ENCODE measurements around the gene HECW1. TPM values are rescaled to one million over a fixed set of nuclear protein-coding genes. Genes with fewer than 3 reads are reported as not detected.
"Not testable (repeated sequence)": the region's sequence is repeated elsewhere in the genome, so short reads cannot be mapped to it uniquely, and the experiment has no call there.

Gene HECW1
- total and polyA plus RNA-seq, 2 experiments from 2014 or later, result 2.0 to 4.8 TPM

DNA sequence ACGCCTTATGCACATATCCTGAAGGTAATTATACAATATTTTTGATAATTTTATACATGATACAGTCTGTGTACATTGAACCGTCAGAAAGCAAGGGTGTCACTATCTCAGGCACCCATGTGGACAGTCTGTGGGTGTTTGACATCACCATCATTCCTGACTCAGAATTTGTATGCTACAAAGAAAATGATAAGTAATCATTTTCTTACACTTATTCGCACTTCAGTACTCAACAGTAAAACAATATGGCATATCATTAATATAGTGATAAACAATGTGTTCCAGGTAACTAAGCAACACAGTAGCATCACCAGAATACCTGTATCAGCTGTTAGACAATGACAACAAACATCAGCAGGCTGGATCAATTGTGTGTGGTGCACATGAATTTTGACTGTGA, 17.9 kb downstream of the HECW1 start:
- in situ Hi-C loops (cut with MboI), result no loop called here
- TF ChIP-seq EZH2 (IDR thresholded peaks at IDR 0.05; ENCODE audit: insufficient read depth, poor library complexity, severe bottlenecking), result no peak
- TF ChIP-seq EZH2phosphoT487 (IDR thresholded peaks at IDR 0.05; ENCODE audit: insufficient read depth, low read depth), result no peak
- Histone ChIP-seq H3K9me3 (ENCODE audit: low read depth) (no peaks in the 10 kb centered on the region), H3K79me2 (ENCODE audit: insufficient read depth) (no peaks in the 10 kb centered on the region), H3F3A (ENCODE audit: insufficient read depth) (no peaks in the 10 kb centered on the region), H3K36me3 (ENCODE audit: low read depth) (no peaks in the 10 kb centered on the region), H3K9ac (no peak overlapping the region), H2AFZ (no peak overlapping the region), H3K27ac (no peak overlapping the region), H3K4me1 (ENCODE audit: insufficient read depth) (peaks cover 4% of the 10 kb centered on the region; the same call in 1 of the 2 replicates), H3K4me3 (no peak overlapping the region), H3K4me2 (ENCODE audit: unreplicated experiment) (no peak overlapping the region), H3K9me2 (ENCODE audit: insufficient read depth) (no peaks in the 10 kb centered on the region), H3K27me3 (replicated peaks; ENCODE audit: insufficient read depth) (no peaks in the 10 kb centered on the region), H4K20me1 (ENCODE audit: insufficient read depth) (no peaks in the 10 kb centered on the region)
- WGBS, 2 experiments (ENCODE audit: low coverage in 1 of 2, low lambda C conversion rate in 2 of 2, missing lambda C conversion rate in 2 of 2), result 76 to 86% methylated on average over 3 of the region's 3 CpGs
- DNase-seq, result no peak

DNA sequence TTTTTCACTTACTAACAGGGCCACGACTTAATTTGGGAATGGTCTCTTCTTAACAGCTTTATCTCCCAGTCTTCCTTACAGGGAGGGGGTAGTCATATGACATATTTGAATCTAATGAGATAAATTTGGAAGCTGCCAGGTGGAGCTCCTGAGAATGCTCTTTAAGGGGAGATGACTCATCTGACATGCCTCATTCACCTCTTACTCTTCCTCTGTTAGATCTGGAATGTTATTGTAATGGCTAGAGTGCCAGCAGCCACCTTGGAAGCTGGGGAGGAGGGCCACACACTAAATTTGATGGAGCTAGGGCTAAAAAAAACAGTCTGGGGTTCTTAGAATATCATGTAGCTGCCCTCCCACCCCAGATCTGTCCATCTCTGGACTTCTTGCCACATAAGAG, 22.7 kb downstream of the HECW1 start:
- Histone ChIP-seq H3K9ac (no peak overlapping the region), H3K4me3 (no peak overlapping the region), H3K36me3 (ENCODE audit: low read depth) (no peaks in the 10 kb centered on the region), H3K9me3 (ENCODE audit: low read depth) (no peaks in the 10 kb centered on the region), H3K27me3 (replicated peaks; ENCODE audit: insufficient read depth) (no peaks in the 10 kb centered on the region), H2AFZ (no peak overlapping the region), H3K27ac (no peak overlapping the region), H3F3A (ENCODE audit: insufficient read depth) (peaks cover 9% of the 10 kb centered on the region), H3K4me1 (ENCODE audit: insufficient read depth) (peaks cover 19% of the 10 kb centered on the region), H3K4me2 (ENCODE audit: unreplicated experiment) (no peak overlapping the region), H4K20me1 (ENCODE audit: insufficient read depth) (no peaks in the 10 kb centered on the region), H3K9me2 (ENCODE audit: insufficient read depth) (no peaks in the 10 kb centered on the region), H3K79me2 (ENCODE audit: insufficient read depth) (no peaks in the 10 kb centered on the region)
- TF ChIP-seq EZH2 (IDR thresholded peaks at IDR 0.05; ENCODE audit: insufficient read depth, poor library complexity, severe bottlenecking), result no peak
- TF ChIP-seq EZH2phosphoT487 (IDR thresholded peaks at IDR 0.05; ENCODE audit: insufficient read depth, low read depth), result no peak
- whole genome bisulfite sequencing, 2 experiments (ENCODE audit: low coverage in 1 of 2, low lambda C conversion rate in 2 of 2, missing lambda C conversion rate in 2 of 2), result 58 to 60% methylated on average over 1 of the region's 1 CpG
- DNase-seq, result peak; percentile 30
- in situ Hi-C loops (cut with MboI), result no loop called here

DNA sequence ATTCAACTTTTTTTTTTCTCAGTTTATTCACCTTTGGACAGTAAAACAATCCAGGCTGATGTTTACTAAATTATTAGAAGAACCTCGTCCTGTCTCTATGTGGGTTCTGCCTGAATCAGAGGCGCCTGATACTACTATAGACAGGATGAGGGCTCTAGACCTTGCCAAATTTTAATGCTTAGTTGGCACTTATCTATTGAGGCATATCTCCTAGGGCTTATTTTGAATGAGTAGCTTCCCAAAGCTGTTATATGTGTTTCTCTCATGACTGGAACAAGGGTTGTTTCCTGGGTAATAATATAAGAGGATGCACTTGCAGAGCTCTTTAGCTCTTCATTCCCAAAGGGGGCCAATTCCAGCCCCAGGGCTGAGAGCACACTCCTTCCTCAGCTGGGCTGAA, 23.6 kb downstream of the HECW1 start:
- 84 to 89% methylated on average over 2 of the region's 2 CpGs for WGBS, 2 experiments (ENCODE audit: low coverage in 1 of 2, low lambda C conversion rate in 2 of 2, missing lambda C conversion rate in 2 of 2)
- Histone ChIP-seq H2AFZ (no peak overlapping the region), H3K27ac (no peak overlapping the region), H3K27me3 (replicated peaks; ENCODE audit: insufficient read depth) (no peaks in the 10 kb centered on the region), H3F3A (ENCODE audit: insufficient read depth) (peaks cover 9% of the 10 kb centered on the region), H3K9me2 (ENCODE audit: insufficient read depth) (no peaks in the 10 kb centered on the region), H3K4me3 (no peak overlapping the region), H3K4me2 (ENCODE audit: unreplicated experiment) (no peak overlapping the region), H3K79me2 (ENCODE audit: insufficient read depth) (no peaks in the 10 kb centered on the region), H3K9me3 (ENCODE audit: low read depth) (no peaks in the 10 kb centered on the region), H3K4me1 (ENCODE audit: insufficient read depth) (peaks cover 19% of the 10 kb centered on the region), H3K9ac (no peak overlapping the region), H3K36me3 (ENCODE audit: low read depth) (no peaks in the 10 kb centered on the region), H4K20me1 (ENCODE audit: insufficient read depth) (no peaks in the 10 kb centered on the region)
- in situ Hi-C loops (cut with MboI), result no loop called here
- no peak for DNase-seq
- TF ChIP-seq EZH2 (IDR thresholded peaks at IDR 0.05; ENCODE audit: insufficient read depth, poor library complexity, severe bottlenecking) (no peak), EZH2phosphoT487 (IDR thresholded peaks at IDR 0.05; ENCODE audit: insufficient read depth, low read depth) (no peak)

DNA sequence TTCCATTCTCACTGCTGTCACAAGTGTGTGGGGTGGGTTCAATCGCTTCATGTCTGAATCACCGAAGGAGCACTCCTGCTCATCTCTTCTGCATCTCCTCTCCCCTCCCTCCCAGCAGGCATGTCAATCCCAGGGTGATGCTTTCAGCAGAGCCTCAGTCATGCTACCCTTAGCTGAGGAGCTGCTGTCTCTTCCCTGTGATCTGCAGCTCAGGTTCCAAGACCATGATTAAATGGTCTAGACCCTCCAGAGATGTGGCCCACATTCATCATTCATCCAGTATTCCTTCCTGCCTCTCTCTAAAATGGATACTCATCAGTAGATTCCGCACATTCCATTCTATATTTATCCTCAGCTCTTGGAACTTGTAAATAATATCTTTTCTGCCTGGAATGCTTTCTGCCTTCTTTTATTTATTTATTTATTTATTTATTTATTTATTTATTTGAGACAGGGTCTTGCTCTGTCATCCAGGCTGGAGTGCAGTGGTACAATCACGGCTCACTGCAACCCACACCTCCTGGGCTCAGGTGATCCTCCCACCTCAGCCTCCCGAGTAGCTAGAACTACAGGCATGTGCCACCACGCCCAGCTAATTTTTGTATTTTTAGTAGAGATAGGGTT, 24.8 kb downstream of the HECW1 start:
- H3K27me3 ChIP-seq (replicated peaks; ENCODE audit: insufficient read depth); H3F3A ChIP-seq (ENCODE audit: insufficient read depth); in situ Hi-C loops (cut with MboI); H3K4me3 ChIP-seq; H3K9ac ChIP-seq; H2AFZ ChIP-seq; H3K27ac ChIP-seq; H3K79me2 ChIP-seq (ENCODE audit: insufficient read depth); H3K9me3 ChIP-seq (ENCODE audit: low read depth); H4K20me1 ChIP-seq (ENCODE audit: insufficient read depth); H3K9me2 ChIP-seq (ENCODE audit: insufficient read depth); H3K36me3 ChIP-seq (ENCODE audit: low read depth): not testable (repeated sequence)
- Histone ChIP-seq H3K4me2 (ENCODE audit: unreplicated experiment) (peak overlapping the region; percentile 32), H3K4me1 (ENCODE audit: insufficient read depth) (peaks cover 19% of the 10 kb centered on the region)
- DNase-seq, result peak; percentile 23
- 68 to 78% methylated on average over 6 of the region's 6 CpGs for WGBS, 2 experiments (ENCODE audit: low coverage in 1 of 2, low lambda C conversion rate in 2 of 2, missing lambda C conversion rate in 2 of 2)

DNA sequence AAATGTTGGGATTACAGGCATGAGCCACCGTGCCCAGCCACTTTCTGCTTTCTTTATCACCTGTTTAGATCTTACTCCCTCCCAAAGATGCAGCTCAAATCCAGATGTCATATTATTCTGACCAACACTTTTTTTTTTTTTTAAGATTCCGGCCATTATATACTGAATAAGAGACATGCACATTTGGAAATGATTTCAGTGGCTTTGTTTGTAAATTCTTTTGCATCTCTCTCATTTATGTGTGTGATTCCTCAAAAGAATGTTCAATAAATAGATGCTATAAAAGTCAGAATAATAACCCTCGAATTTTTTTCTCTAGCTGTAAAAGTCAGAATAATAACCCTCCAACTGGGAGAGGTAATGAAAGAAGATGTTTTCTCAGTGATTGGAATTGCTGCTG, 25.4 kb downstream of the HECW1 start:
- peaks cover 9% of the 10 kb centered on the region for H3F3A ChIP-seq (ENCODE audit: insufficient read depth)
- H4K20me1 ChIP-seq (ENCODE audit: insufficient read depth), result no peaks in the 10 kb centered on the region
- H3K4me3 ChIP-seq, result no peak overlapping the region
- no peaks in the 10 kb centered on the region for H3K36me3 ChIP-seq (ENCODE audit: low read depth)
- in situ Hi-C loops (cut with MboI), result no loop called here
- H3K27ac ChIP-seq, result no peak overlapping the region
- 8 to 9% methylated on average over 3 of the region's 3 CpGs for WGBS, 2 experiments (ENCODE audit: low coverage in 1 of 2, low lambda C conversion rate in 2 of 2, missing lambda C conversion rate in 2 of 2)
- no peaks in the 10 kb centered on the region for H3K27me3 ChIP-seq (replicated peaks; ENCODE audit: insufficient read depth)
- peak overlapping the region; percentile 32 for H3K4me2 ChIP-seq (ENCODE audit: unreplicated experiment)
- no peak overlapping the region for H2AFZ ChIP-seq
- no peaks in the 10 kb centered on the region for H3K9me2 ChIP-seq (ENCODE audit: insufficient read depth)
- no peak for TF ChIP-seq EZH2phosphoT487 (IDR thresholded peaks at IDR 0.05; ENCODE audit: insufficient read depth, low read depth)
- TF ChIP-seq EZH2 (IDR thresholded peaks at IDR 0.05; ENCODE audit: insufficient read depth, poor library complexity, severe bottlenecking), result no peak
- H3K4me1 ChIP-seq (ENCODE audit: insufficient read depth), result peaks cover 19% of the 10 kb centered on the region
- H3K79me2 ChIP-seq (ENCODE audit: insufficient read depth), result no peaks in the 10 kb centered on the region
- peak; percentile 56 for DNase-seq
- H3K9ac ChIP-seq, result no peak overlapping the region
- no peaks in the 10 kb centered on the region for H3K9me3 ChIP-seq (ENCODE audit: low read depth)
